Transverse colon (tissue), 4 donors: ENCODE results near the gene OR1D5. TPM values are rescaled to one million over a fixed set of nuclear protein-coding genes. Genes with fewer than 3 reads are reported as not detected.

ENCODE experiments used
- DNase-seq: peaks from one replicate; pipeline ENCODE4 v3.0.0-alpha.2; 2019
- H3K27ac ChIP-seq, 4 donors: fragments of 200-600 bp; sonication (generic); 2 replicates each; pipeline ENCODE4 v1.5.1; 2016 to 2018; ENCODE audit warnings: inconsistent platforms in 4 of 4
- H3K27me3 ChIP-seq: fragments of 200-600 bp; sonication (generic); 2 replicates; pipeline ENCODE4 v1.5.1; 2017; ENCODE audit warnings: inconsistent platforms
- H3K36me3 ChIP-seq, 4 donors: fragments of 200-600 bp; sonication (generic); 2 replicates each; pipeline ENCODE4 v1.5.1; 2017 to 2019; ENCODE audit warnings: inconsistent platforms in 4 of 4
- H3K4me1 ChIP-seq, 4 donors: fragments of 200-600 bp; sonication (generic); 2 replicates each; pipeline ENCODE4 v1.5.1; 2017 to 2020; ENCODE audit warnings: inconsistent platforms in 4 of 4
- H3K4me3 ChIP-seq, 4 donors: fragments of 200-600 bp; sonication (generic); 1 replicate in 1 of 4; 2 replicates in 3 of 4; pipeline versions ENCODE4 v1.5.1 to v1.6.1; 2017 to 2019; ENCODE audit warnings: inconsistent platforms in 4 of 4
- H3K9me3 ChIP-seq, 2 donors: fragments of 200-600 bp; sonication (generic); 2 replicates each; pipeline ENCODE4 v1.5.1; 2017 to 2019; ENCODE audit warnings: inconsistent platforms in 2 of 2
- EP300 ChIP-seq: sonication (generic); formaldehyde crosslinking; IDR thresholded peaks from one replicate; pipeline ENCODE4 v1.6.1; 2017; ENCODE audit warnings: antibody characterized with exemption, low read depth
- POLR2A ChIP-seq: fragments of 450-650 bp; IDR thresholded peaks from one replicate; pipeline ENCODE4 v1.6.1; 2016; ENCODE audit warnings: antibody characterized with exemption, mild to moderate bottlenecking, moderate library complexity
- POLR2AphosphoS5 ChIP-seq, 3 donors: sonication (generic); formaldehyde crosslinking; IDR thresholded peaks; one replicate each; pipeline ENCODE4 v1.6.1; 2016; ENCODE audit warnings: antibody characterized with exemption in 3 of 3
- WGBS, 2 donors: methylation state at CpG; one replicate each; pipeline ENCODE4 v1.1.5; 2018; ENCODE audit warnings: low coverage in 1 of 2; 5-methylcytosine and 5-hydroxymethylcytosine counted together
- in situ Hi-C, 4 donors: fragments of 200-750 bp; cut with MboI; loops; one replicate each; pipeline versions ENCODE4 v1.15.0 to v1.15.1; 2017; ENCODE audit warnings: low sequenced_read_pairs in 3 of 4, low pct_ligation_motif_present in 1 of 4, low pct_unique_long_range_greater_than_20kb in 1 of 4
- intact Hi-C: fragments of 100-400 bp; cut with DNase I; formaldehyde crosslinking; loops from one replicate; pipeline ENCODE4 v1.15.1; 2023; ENCODE audit warnings: low total_unique reads
- total RNA-seq, 4 donors: library from RNA; depleted of rRNA; stranded (reverse); fragments of >200 nt; gene quantifications; one replicate each; pipeline ENCODE4 v1.1.0, GENCODE V29; 2016
- TF ChIP-seq, protein P1 (sequence below), 5 experiments: fragments of 200-600 bp in 3 of 5; fragments of 450-650 bp in 2 of 5; sonication (generic) in 3 of 5; IDR thresholded peaks; 1 replicate in 2 of 5; 2 replicates in 3 of 5; pipeline ENCODE4 v1.5.1; 2016 to 2017; ENCODE audit warnings: antibody characterized with exemption in 5 of 5, inconsistent platforms in 3 of 5, mild to moderate bottlenecking in 2 of 5, moderate library complexity in 1 of 5

Gene OR1D5
- total RNA-seq, 4 donors from 2014 or later: not detected

DNA sequence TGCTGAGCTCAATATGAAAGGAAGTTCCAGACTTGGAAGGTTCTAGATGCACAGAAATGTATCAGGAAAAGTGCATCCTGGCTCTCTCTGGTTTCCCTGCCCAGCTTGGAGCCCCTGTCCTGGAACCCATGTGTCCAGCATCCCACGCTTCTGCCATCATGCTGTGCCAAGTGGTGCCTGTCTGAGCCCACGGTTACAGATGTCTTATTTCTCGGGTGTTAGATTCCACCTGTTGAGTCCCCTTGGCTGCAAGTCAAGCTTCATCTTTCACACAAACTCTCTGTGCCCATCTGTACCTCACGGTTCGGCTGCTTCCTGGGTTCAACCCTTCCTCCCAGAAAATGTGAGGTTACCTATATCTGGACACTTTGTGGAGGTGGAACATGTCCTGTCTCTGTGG, 22.5 kb downstream of the OR1D5 start:
- H3K9me3 ChIP-seq: peaks cover 0 to 5% of the 10 kb centered on the region in 2 donors
- in situ Hi-C loops (loop anchor here in 3 of 4 donors (25.0 kb wide), 1 partner anchor 596 kb away; the partner anchor contains the start of genes CTNS (in 3 of the 3) and SHPK (in 3 of the 3)), intact Hi-C loops (no loop called here)
- no peak overlapping the region for H3K4me3 ChIP-seq
- H3K4me1 ChIP-seq: no peaks in the 10 kb centered on the region
- 68% methylated on average over 5 of the region's 5 CpGs; no CpG with 5 or more reads in 1 of the 2 donors for WGBS, 2 donors
- TF ChIP-seq EP300: no peak
- DNase-seq: no peak
- no peak overlapping the region for H3K27ac ChIP-seq
- no peaks in the 10 kb centered on the region for H3K36me3 ChIP-seq
- H3K27me3 ChIP-seq: peaks cover 2% of the 10 kb centered on the region

DNA sequence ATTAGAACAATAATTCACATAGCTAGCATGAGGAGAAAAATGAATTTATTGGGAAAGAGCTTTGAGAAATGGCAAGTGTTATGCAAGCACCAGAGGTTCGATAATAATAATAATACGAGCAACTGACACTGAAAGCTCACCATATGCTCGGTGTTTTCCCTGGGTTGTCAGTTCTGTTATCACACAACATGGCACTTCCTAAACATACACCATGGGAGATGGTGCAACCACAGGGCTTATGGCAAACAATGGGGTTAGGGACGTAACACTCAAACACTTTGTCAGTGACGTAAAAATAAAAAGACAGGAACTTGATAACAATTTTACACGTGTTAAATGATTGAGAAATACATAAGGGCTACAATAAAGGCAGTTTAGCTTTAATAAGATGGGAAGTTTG, 23.7 kb downstream of the OR1D5 start:
- intact Hi-C loops (no loop called here), in situ Hi-C loops (loop anchor here in 3 of 4 donors (25.0 kb wide), 1 partner anchor 598 kb away; the partner anchor contains the start of genes CTNS (in 3 of the 3) and SHPK (in 3 of the 3))
- Histone ChIP-seq H3K4me3 (no peak overlapping the region), H3K27ac (no peak overlapping the region), H3K9me3 (peaks cover 0 to 5% of the 10 kb centered on the region in 2 donors), H3K27me3 (peaks cover 2% of the 10 kb centered on the region), H3K4me1 (no peaks in the 10 kb centered on the region), H3K36me3 (no peaks in the 10 kb centered on the region)
- no peak for DNase-seq
- TF ChIP-seq POLR2AphosphoS5 (IDR thresholded peaks at IDR 0.05) (no peak), POLR2A (no peak), EP300 (no peak)
- TF ChIP-seq, protein P1, sequence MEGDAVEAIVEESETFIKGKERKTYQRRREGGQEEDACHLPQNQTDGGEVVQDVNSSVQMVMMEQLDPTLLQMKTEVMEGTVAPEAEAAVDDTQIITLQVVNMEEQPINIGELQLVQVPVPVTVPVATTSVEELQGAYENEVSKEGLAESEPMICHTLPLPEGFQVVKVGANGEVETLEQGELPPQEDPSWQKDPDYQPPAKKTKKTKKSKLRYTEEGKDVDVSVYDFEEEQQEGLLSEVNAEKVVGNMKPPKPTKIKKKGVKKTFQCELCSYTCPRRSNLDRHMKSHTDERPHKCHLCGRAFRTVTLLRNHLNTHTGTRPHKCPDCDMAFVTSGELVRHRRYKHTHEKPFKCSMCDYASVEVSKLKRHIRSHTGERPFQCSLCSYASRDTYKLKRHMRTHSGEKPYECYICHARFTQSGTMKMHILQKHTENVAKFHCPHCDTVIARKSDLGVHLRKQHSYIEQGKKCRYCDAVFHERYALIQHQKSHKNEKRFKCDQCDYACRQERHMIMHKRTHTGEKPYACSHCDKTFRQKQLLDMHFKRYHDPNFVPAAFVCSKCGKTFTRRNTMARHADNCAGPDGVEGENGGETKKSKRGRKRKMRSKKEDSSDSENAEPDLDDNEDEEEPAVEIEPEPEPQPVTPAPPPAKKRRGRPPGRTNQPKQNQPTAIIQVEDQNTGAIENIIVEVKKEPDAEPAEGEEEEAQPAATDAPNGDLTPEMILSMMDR (IDR thresholded peaks at IDR 0.05): no peak
- 33 to 52% methylated on average over 6 of the region's 6 CpGs for WGBS, 2 donors

DNA sequence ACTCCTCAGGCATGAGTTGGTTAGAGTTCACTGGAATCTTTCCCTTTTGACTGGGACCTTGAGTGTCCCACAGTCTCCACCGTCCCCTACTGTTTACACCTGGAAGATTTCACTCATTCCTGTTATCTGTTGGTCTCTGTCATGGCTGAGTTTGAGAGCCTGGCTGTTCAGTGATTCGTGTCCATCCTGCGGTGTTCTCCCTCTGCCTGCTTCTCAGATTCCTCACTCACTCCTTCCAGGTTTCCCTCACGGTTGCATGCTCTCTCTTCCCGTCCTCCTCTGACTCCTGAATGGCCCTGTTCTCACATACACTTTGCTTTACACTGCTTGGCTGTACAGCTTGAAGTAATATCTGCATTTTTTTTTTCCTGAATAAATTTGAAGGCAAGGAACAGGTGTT, 24.5 kb downstream of the OR1D5 start:
- H3K9me3 ChIP-seq: peaks cover 0 to 3% of the 10 kb centered on the region in 2 donors
- 41 to 62% methylated on average over 5 of the region's 5 CpGs for WGBS, 2 donors
- peaks cover 2% of the 10 kb centered on the region for H3K27me3 ChIP-seq
- no peak for TF ChIP-seq EP300
- TF ChIP-seq, protein P1 (IDR thresholded peaks at IDR 0.05): no peak
- no peak for TF ChIP-seq POLR2A
- no peak for TF ChIP-seq POLR2AphosphoS5 (IDR thresholded peaks at IDR 0.05)
- in situ Hi-C loops: loop anchor here in 3 of 4 donors (25.0 kb wide), 1 partner anchor 598 kb away; the partner anchor contains the start of genes CTNS (in 3 of the 3) and SHPK (in 3 of the 3)
- H3K36me3 ChIP-seq: no peaks in the 10 kb centered on the region
- intact Hi-C loops: no loop called here
- no peaks in the 10 kb centered on the region for H3K4me1 ChIP-seq
- no peak overlapping the region for H3K27ac ChIP-seq
- H3K4me3 ChIP-seq: no peak overlapping the region
- no peak for DNase-seq

DNA sequence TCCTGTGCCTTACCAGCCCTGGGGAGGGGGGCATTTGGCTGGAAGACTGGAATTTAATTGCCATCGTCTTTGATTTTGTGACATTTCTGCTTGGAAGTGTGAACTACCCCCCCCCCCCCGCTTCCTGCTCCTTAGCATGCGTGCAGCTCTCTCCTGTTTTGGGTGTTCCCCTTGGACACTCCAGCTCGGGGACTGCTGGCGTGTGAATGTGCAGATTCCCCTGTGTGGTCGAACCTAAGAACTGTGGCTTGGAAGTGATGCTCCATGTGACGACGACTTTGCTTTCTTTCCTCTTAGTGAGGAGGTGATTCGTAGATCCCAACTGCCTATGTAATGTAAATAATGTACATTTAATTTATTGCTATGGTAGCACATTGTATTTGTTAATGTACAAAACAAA, 26.1 kb downstream of the OR1D5 start:
- Histone ChIP-seq H3K4me1 (no peaks in the 10 kb centered on the region), H3K36me3 (no peaks in the 10 kb centered on the region), H3K9me3 (no peaks in the 10 kb centered on the region), H3K27me3 (peaks cover 2% of the 10 kb centered on the region), H3K4me3 (no peak overlapping the region), H3K27ac (no peak overlapping the region)
- 61 to 67% methylated on average over 1 to 7 of the region's 9 CpGs for whole genome bisulfite sequencing, 2 donors
- DNase-seq: no peak
- intact Hi-C loops: no loop called here
- in situ Hi-C loops: loop anchor here in 3 of 4 donors (25.0 kb wide), 1 partner anchor 600 kb away; the partner anchor contains the start of genes CTNS (in 3 of the 3) and SHPK (in 3 of the 3)
- TF ChIP-seq POLR2AphosphoS5 (IDR thresholded peaks at IDR 0.05): no peak
- no peak for TF ChIP-seq EP300
- TF ChIP-seq, protein P1 (IDR thresholded peaks at IDR 0.05): no peak
- TF ChIP-seq POLR2A: no peak
